ENCODE data around the gene PJA2. TPM values are rescaled to one million over a fixed set of nuclear protein-coding genes. Genes with fewer than 3 reads are reported as not detected.

Gene PJA2
- total and polyA plus RNA-seq, 2 donors (not counting 1 experiment from before 2014, with no cell fraction given): 21.3 to 90.4 TPM

GRCh38 chr5:109318455-109319108 is 91.2 kb downstream of the PJA2 start:
- TF ChIP-seq CTCF (IDR thresholded peaks at IDR 0.05): no peak
- no peak for TF ChIP-seq EZH2 (IDR thresholded peaks at IDR 0.05; ENCODE audit: borderline replicate concordance, insufficient read depth, low read depth, low read length, poor library complexity, severe bottlenecking)
- CTCF ChIA-PET: no interaction called here
- no peaks in the 10 kb centered on the region for H3K79me2 ChIP-seq (ENCODE audit: control insufficient read depth, insufficient read depth, low read length)
- Mint-ChIP-seq H3K4me1 (no peaks in the 10 kb centered on the region), H3K27me3 (no peaks in the 10 kb centered on the region), H3K27ac (no peak overlapping the region), H3K9me3 (ENCODE audit: insufficient read depth) (no peaks in the 10 kb centered on the region), H3K4me3 (no peak overlapping the region)
- intact Hi-C loops (cut with micrococcal nuclease): no loop called here
- no peak overlapping the region for H3K27ac ChIP-seq (ENCODE audit: low read length in 2 of 2)
- no peaks in the 10 kb centered on the region for H4K20me1 ChIP-seq (ENCODE audit: control insufficient read depth, insufficient read depth, low read length, poor library complexity, severe bottlenecking)
- WGBS (ENCODE audit: insufficient coverage): 100% methylated on average over 3 of the region's 9 CpGs
- H3K4me2 ChIP-seq (replicated peaks; ENCODE audit: low read depth, low read length, poor library complexity, severe bottlenecking): no peak overlapping the region
- no peak overlapping the region for H2AFZ ChIP-seq (ENCODE audit: insufficient read depth, low read depth, low read length, poor library complexity, severe bottlenecking)
- H3K9ac ChIP-seq (ENCODE audit: low read length): no peak overlapping the region
- no peaks in the 10 kb centered on the region for H3K9me3 ChIP-seq (ENCODE audit: control extremely low read depth in 1 of 3, control insufficient read depth in 2 of 3, insufficient read depth in 1 of 3, low read length in 2 of 3)
- H3K27me3 ChIP-seq (replicated peaks in 1 of 4; ENCODE audit: control extremely low read depth in 1 of 4, control insufficient read depth in 3 of 4, insufficient read depth in 4 of 4, low read length in 3 of 4): no peaks in the 10 kb centered on the region
- ATAC-seq (ENCODE audit: low read depth): no peak
- H3K4me3 ChIP-seq (ENCODE audit: control extremely low read depth in 1 of 5, extremely low read depth in 1 of 5, insufficient read depth in 1 of 5, low read depth in 2 of 5, low read length in 4 of 5): no peak overlapping the region
- no peaks in the 10 kb centered on the region for H3K4me1 ChIP-seq (ENCODE audit: control insufficient read depth in 2 of 2, insufficient read depth in 2 of 2, low read length in 2 of 2)
- POLR2A ChIA-PET: no interaction called here
- no peaks in the 10 kb centered on the region for H3K36me3 ChIP-seq (replicated peaks in 1 of 2; ENCODE audit: control extremely low read depth in 1 of 2, control insufficient read depth in 1 of 2, extremely low read depth in 1 of 2, insufficient read depth in 2 of 2, low read length in 1 of 2)
- DNase-seq: no peak

- no peak overlapping the region for H2AFZ ChIP-seq (ENCODE audit: insufficient read depth, low read depth, low read length, poor library complexity, severe bottlenecking)
- Mint-ChIP-seq H3K9me3 (ENCODE audit: insufficient read depth) (no peaks in the 10 kb centered on the region), H3K4me1 (no peaks in the 10 kb centered on the region), H3K27me3 (no peaks in the 10 kb centered on the region), H3K4me3 (no peak overlapping the region), H3K27ac (no peak overlapping the region)
- DNase-seq (no peak), ATAC-seq (ENCODE audit: low read depth) (no peak)
- H4K20me1 ChIP-seq (ENCODE audit: control insufficient read depth, insufficient read depth, low read length, poor library complexity, severe bottlenecking): no peaks in the 10 kb centered on the region
- H3K9me3 ChIP-seq (ENCODE audit: control extremely low read depth in 1 of 3, control insufficient read depth in 2 of 3, insufficient read depth in 1 of 3, low read length in 2 of 3): no peaks in the 10 kb centered on the region
- no peaks in the 10 kb centered on the region for H3K4me1 ChIP-seq (ENCODE audit: control insufficient read depth in 2 of 2, insufficient read depth in 2 of 2, low read length in 2 of 2)
- ChIA-PET CTCF (no interaction called here), POLR2A (no interaction called here)
- intact Hi-C loops (cut with micrococcal nuclease): no loop called here
- H3K27me3 ChIP-seq (replicated peaks in 1 of 4; ENCODE audit: control extremely low read depth in 1 of 4, control insufficient read depth in 3 of 4, insufficient read depth in 4 of 4, low read length in 3 of 4): no peaks in the 10 kb centered on the region
- H3K9ac ChIP-seq (ENCODE audit: low read length): no peak overlapping the region
- 100% methylated on average over 1 of the region's 4 CpGs for WGBS (ENCODE audit: insufficient coverage)
- no peaks in the 10 kb centered on the region for H3K79me2 ChIP-seq (ENCODE audit: control insufficient read depth, insufficient read depth, low read length)
- H3K4me2 ChIP-seq (replicated peaks; ENCODE audit: low read depth, low read length, poor library complexity, severe bottlenecking): no peak overlapping the region
- H3K36me3 ChIP-seq (replicated peaks in 1 of 2; ENCODE audit: control extremely low read depth in 1 of 2, control insufficient read depth in 1 of 2, extremely low read depth in 1 of 2, insufficient read depth in 2 of 2, low read length in 1 of 2): no peaks in the 10 kb centered on the region
- no peak overlapping the region for H3K27ac ChIP-seq (ENCODE audit: low read length in 2 of 2)
- no peak overlapping the region for H3K4me3 ChIP-seq (ENCODE audit: control extremely low read depth in 1 of 5, extremely low read depth in 1 of 5, insufficient read depth in 1 of 5, low read depth in 2 of 5, low read length in 4 of 5)
- TF ChIP-seq EZH2 (IDR thresholded peaks at IDR 0.05; ENCODE audit: borderline replicate concordance, insufficient read depth, low read depth, low read length, poor library complexity, severe bottlenecking): no peak
- no peak for TF ChIP-seq CTCF (IDR thresholded peaks at IDR 0.05)
Measured at GRCh38 chr5:109316634-109317033, 93.1 kb downstream of the PJA2 start.
